ENCODE results near the gene VIL1. TPM values are rescaled to one million over a fixed set of nuclear protein-coding genes. Genes with fewer than 3 reads are reported as not detected.

The VIL1 gene
- total and polyA plus RNA-seq, 9 of the 15 experiments (the other 6 are each of a cell fraction or from before 2014, with no cell fraction given) = 0.51 to 2.7 (median 1.2) TPM

GRCh38 chr2:218369330-218369729, 49.6 kb upstream of the VIL1 start:
- Histone ChIP-seq H4K20me1 (replicated peaks; ENCODE audit: control insufficient read depth, insufficient read depth, low read length) (no peaks in the 10 kb centered on the region), H3K9me3 (replicated peaks; ENCODE audit: control insufficient read depth, insufficient read depth, low read depth, low read length) (no peaks in the 10 kb centered on the region), H2AFZ (ENCODE audit: low read depth, low read length) (no peak overlapping the region), H3K36me3 (ENCODE audit: control insufficient read depth, insufficient read depth, low read length) (no peaks in the 10 kb centered on the region), H3K4me1 (replicated peaks in 1 of 2; ENCODE audit: control insufficient read depth in 2 of 2, insufficient read depth in 2 of 2, low read length in 2 of 2) (peaks cover 6 to 22% of the 10 kb centered on the region in 2 experiments; a peak in 4 of 5 replicates), H3K9me1 (ENCODE audit: control insufficient read depth, insufficient read depth, low read length) (no peaks in the 10 kb centered on the region), H3K27ac (ENCODE audit: extremely low read depth, low read depth, low read length) (no peak overlapping the region), H3K9ac (ENCODE audit: insufficient read depth in 1 of 2, low read depth in 2 of 2, low read length in 2 of 2) (no peak overlapping the region), H3K27me3 (ENCODE audit: control insufficient read depth in 2 of 2, insufficient read depth in 2 of 2, low read length in 2 of 2) (no peaks in the 10 kb centered on the region), H3K4me3 (no peak overlapping the region), H3K4me2 (ENCODE audit: insufficient read depth, low read length) (no peak overlapping the region), H3K79me2 (ENCODE audit: control insufficient read depth, insufficient read depth, low read length) (peaks cover 6% of the 10 kb centered on the region; the same call in 2 of the 3 replicates)
- BruUV-seq (replicated peaks) = no TSS peak
- FAIRE-seq (no peak), ATAC-seq (no peak), DNase-seq (ENCODE audit: extremely low read depth in 1 of 4, low spot score in 3 of 4) (no peak)
- CTCF ChIA-PET (ENCODE audit: low intra/inter-chr PET ratio) = no interaction called here
- intact Hi-C loops (cut with micrococcal nuclease) (loop anchor here (2.0 kb wide), 1 partner anchor 27 kb away; no protein-coding TSS in a partner anchor), in situ Hi-C loops (cut with MboI) (no loop called here)
- TF ChIP-seq ZNF717 (CRISPR knock-in tag; IDR thresholded peaks at IDR 0.05) (no peak), OTX1 (CRISPR knock-in tag; IDR thresholded peaks at IDR 0.05) (no peak), SP1 (CRISPR knock-in tag; IDR thresholded peaks at IDR 0.05) (no peak), PTRF (tag; IDR thresholded peaks at IDR 0.05) (no peak), UBTF (IDR thresholded peaks at IDR 0.05; ENCODE audit: borderline replicate concordance in 1 of 2, low read depth in 2 of 2, low read length in 2 of 2) (no peak), FOXA1 (IDR thresholded peaks at IDR 0.05; ENCODE audit: borderline replicate concordance) (no peak), ZNF76 (CRISPR knock-in tag; IDR thresholded peaks at IDR 0.05; ENCODE audit: borderline replicate concordance) (no peak), SMARCB1 (IDR thresholded peaks at IDR 0.05; ENCODE audit: insufficient read length, low read depth) (no peak), ESRRA (IDR thresholded peaks at IDR 0.05; ENCODE audit: borderline replicate concordance, low read depth) (no peak), RBM15 (IDR thresholded peaks at IDR 0.05; ENCODE audit: insufficient read depth, low read length) (no peak), DNMT1 (IDR thresholded peaks at IDR 0.05) (no peak), KDM1A (IDR thresholded peaks at IDR 0.05) (no peak), E2F3 (CRISPR knock-in tag; IDR thresholded peaks at IDR 0.05) (no peak)
- TF ChIP-seq, protein P1, sequence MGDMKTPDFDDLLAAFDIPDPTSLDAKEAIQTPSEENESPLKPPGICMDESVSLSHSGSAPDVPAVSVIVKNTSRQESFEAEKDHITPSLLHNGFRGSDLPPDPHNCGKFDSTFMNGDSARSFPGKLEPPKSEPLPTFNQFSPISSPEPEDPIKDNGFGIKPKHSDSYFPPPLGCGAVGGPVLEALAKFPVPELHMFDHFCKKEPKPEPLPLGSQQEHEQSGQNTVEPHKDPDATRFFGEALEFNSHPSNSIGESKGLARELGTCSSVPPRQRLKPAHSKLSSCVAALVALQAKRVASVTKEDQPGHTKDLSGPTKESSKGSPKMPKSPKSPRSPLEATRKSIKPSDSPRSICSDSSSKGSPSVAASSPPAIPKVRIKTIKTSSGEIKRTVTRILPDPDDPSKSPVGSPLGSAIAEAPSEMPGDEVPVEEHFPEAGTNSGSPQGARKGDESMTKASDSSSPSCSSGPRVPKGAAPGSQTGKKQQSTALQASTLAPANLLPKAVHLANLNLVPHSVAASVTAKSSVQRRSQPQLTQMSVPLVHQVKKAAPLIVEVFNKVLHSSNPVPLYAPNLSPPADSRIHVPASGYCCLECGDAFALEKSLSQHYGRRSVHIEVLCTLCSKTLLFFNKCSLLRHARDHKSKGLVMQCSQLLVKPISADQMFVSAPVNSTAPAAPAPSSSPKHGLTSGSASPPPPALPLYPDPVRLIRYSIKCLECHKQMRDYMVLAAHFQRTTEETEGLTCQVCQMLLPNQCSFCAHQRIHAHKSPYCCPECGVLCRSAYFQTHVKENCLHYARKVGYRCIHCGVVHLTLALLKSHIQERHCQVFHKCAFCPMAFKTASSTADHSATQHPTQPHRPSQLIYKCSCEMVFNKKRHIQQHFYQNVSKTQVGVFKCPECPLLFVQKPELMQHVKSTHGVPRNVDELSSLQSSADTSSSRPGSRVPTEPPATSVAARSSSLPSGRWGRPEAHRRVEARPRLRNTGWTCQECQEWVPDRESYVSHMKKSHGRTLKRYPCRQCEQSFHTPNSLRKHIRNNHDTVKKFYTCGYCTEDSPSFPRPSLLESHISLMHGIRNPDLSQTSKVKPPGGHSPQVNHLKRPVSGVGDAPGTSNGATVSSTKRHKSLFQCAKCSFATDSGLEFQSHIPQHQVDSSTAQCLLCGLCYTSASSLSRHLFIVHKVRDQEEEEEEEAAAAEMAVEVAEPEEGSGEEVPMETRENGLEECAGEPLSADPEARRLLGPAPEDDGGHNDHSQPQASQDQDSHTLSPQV (IDR thresholded peaks at IDR 0.05) = no peak
- 37% methylated on average over 2 of the region's 2 CpGs for WGBS (ENCODE audit: insufficient coverage, low coverage, missing lambda C conversion rate)
- POLR2A ChIA-PET = interaction anchor here (1.5 kb wide), 1 partner anchor 25 kb away, joined by 4 read pairs; no protein-coding TSS in a partner anchor

Data from K562 (cell line).